Liver (tissue), 3 donors: ENCODE results near the gene SH3BP2.
"Not testable (repeated sequence)": the region's sequence is repeated elsewhere in the genome, so short reads cannot be mapped to it uniquely, and the experiment has no call there.

ENCODE experiments used
- EGR1 ChIP-seq, 2 donors: IDR thresholded peaks; 2 replicates each; pipeline ENCODE4 v1.6.1; 2016 to 2018; ENCODE audit warnings: antibody characterized with exemption in 2 of 2, low read depth in 2 of 2
- HNF4A ChIP-seq, 2 donors: conservative IDR thresholded peaks; 2 replicates each; pipeline ENCODE4 v1.6.1; 2016; ENCODE audit warnings: antibody characterized with exemption in 2 of 2, mild to moderate bottlenecking in 2 of 2
- JUND ChIP-seq, 2 donors: IDR thresholded peaks; 2 replicates each; pipeline ENCODE4 v1.6.1; 2016; ENCODE audit warnings: antibody characterized with exemption in 2 of 2
- RAD21 ChIP-seq, 2 donors: IDR thresholded peaks; 2 replicates each; pipeline ENCODE4 v1.6.1; 2016; ENCODE audit warnings: antibody characterized with exemption in 2 of 2, mild to moderate bottlenecking in 2 of 2
- RXRA ChIP-seq, 2 donors: IDR thresholded peaks; 2 replicates each; pipeline ENCODE4 v1.6.1; 2017 to 2018; ENCODE audit warnings: antibody characterized with exemption in 2 of 2, mild to moderate bottlenecking in 1 of 2
- SP1 ChIP-seq: IDR thresholded peaks from 2 replicates; pipeline ENCODE4 v1.6.1; 2018; ENCODE audit warnings: antibody characterized with exemption, mild to moderate bottlenecking
- TAF1 ChIP-seq: conservative IDR thresholded peaks from 2 replicates; pipeline ENCODE4 v1.6.1; 2016; ENCODE audit warnings: antibody characterized with exemption, mild to moderate bottlenecking
- TF ChIP-seq, protein P1 (sequence below): fragments of 150-350 bp; IDR thresholded peaks from 2 replicates; pipeline ENCODE4 v1.5.1; 2017; ENCODE audit warnings: improper control_type of control experiment, low read depth, low read length; ENCODE audit not compliant: missing input control
- TF ChIP-seq, protein P2 (sequence below): IDR thresholded peaks from 2 replicates; pipeline ENCODE4 v1.6.1; 2016; ENCODE audit warnings: antibody characterized with exemption
- TF ChIP-seq, protein P3 (sequence below): IDR thresholded peaks from 2 replicates; pipeline ENCODE4 v1.6.1; 2016; ENCODE audit warnings: antibody characterized with exemption
- TF ChIP-seq, protein P4 (sequence below): IDR thresholded peaks from 2 replicates; pipeline ENCODE4 v1.6.1; 2016; ENCODE audit warnings: antibody characterized with exemption, mild to moderate bottlenecking
- donor health status: healthy.
- donor health status: healthy.

DNA sequence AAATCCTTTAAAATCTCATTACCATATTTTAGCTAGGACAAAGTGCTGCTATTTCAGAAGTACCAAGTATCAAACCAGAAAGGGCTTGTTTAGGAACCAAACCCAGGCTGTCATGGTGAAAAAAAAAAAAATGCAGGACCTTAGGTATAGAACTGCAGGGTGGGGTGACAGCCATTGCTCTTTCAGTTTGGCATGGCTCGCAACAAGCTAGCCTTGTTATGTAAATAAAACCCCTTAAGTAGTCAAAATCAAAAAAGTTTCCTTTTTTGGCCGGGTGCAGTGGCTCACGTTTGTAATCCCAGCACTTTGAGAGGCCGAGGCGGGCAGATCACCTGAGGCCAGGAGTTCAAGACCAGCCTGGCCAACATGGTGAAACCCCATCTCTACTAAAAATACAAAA is 12.2 kb upstream of the SH3BP2 start:
- TF ChIP-seq, protein P1, sequence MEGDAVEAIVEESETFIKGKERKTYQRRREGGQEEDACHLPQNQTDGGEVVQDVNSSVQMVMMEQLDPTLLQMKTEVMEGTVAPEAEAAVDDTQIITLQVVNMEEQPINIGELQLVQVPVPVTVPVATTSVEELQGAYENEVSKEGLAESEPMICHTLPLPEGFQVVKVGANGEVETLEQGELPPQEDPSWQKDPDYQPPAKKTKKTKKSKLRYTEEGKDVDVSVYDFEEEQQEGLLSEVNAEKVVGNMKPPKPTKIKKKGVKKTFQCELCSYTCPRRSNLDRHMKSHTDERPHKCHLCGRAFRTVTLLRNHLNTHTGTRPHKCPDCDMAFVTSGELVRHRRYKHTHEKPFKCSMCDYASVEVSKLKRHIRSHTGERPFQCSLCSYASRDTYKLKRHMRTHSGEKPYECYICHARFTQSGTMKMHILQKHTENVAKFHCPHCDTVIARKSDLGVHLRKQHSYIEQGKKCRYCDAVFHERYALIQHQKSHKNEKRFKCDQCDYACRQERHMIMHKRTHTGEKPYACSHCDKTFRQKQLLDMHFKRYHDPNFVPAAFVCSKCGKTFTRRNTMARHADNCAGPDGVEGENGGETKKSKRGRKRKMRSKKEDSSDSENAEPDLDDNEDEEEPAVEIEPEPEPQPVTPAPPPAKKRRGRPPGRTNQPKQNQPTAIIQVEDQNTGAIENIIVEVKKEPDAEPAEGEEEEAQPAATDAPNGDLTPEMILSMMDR, result not testable (repeated sequence)
- TF ChIP-seq RAD21 (IDR thresholded peaks at IDR 0.05); EGR1 (IDR thresholded peaks at IDR 0.05; ENCODE audit: low read depth in 2 of 2); TAF1; RXRA (IDR thresholded peaks at IDR 0.05); SP1; HNF4A (conservative IDR thresholded peaks at IDR 0.05); JUND (IDR thresholded peaks at IDR 0.05): not testable (repeated sequence)
- TF ChIP-seq, protein P2, sequence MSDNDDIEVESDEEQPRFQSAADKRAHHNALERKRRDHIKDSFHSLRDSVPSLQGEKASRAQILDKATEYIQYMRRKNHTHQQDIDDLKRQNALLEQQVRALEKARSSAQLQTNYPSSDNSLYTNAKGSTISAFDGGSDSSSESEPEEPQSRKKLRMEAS, result not testable (repeated sequence)
- TF ChIP-seq, protein P3, sequence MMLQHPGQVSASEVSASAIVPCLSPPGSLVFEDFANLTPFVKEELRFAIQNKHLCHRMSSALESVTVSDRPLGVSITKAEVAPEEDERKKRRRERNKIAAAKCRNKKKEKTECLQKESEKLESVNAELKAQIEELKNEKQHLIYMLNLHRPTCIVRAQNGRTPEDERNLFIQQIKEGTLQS, result not testable (repeated sequence)
- TF ChIP-seq, protein P4, sequence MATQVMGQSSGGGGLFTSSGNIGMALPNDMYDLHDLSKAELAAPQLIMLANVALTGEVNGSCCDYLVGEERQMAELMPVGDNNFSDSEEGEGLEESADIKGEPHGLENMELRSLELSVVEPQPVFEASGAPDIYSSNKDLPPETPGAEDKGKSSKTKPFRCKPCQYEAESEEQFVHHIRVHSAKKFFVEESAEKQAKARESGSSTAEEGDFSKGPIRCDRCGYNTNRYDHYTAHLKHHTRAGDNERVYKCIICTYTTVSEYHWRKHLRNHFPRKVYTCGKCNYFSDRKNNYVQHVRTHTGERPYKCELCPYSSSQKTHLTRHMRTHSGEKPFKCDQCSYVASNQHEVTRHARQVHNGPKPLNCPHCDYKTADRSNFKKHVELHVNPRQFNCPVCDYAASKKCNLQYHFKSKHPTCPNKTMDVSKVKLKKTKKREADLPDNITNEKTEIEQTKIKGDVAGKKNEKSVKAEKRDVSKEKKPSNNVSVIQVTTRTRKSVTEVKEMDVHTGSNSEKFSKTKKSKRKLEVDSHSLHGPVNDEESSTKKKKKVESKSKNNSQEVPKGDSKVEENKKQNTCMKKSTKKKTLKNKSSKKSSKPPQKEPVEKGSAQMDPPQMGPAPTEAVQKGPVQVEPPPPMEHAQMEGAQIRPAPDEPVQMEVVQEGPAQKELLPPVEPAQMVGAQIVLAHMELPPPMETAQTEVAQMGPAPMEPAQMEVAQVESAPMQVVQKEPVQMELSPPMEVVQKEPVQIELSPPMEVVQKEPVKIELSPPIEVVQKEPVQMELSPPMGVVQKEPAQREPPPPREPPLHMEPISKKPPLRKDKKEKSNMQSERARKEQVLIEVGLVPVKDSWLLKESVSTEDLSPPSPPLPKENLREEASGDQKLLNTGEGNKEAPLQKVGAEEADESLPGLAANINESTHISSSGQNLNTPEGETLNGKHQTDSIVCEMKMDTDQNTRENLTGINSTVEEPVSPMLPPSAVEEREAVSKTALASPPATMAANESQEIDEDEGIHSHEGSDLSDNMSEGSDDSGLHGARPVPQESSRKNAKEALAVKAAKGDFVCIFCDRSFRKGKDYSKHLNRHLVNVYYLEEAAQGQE, result not testable (repeated sequence)
